Measurements from ENCODE around the gene NFRKB. TPM values are rescaled to one million over a fixed set of nuclear protein-coding genes. Genes with fewer than 3 reads are reported as not detected.

NFRKB gene
- 10 to 100 TPM; 26.9 to 36.3 (median 35.2) TPM for total RNA-seq
- 25.1 TPM for total RNA-seq (2013)

DNA sequence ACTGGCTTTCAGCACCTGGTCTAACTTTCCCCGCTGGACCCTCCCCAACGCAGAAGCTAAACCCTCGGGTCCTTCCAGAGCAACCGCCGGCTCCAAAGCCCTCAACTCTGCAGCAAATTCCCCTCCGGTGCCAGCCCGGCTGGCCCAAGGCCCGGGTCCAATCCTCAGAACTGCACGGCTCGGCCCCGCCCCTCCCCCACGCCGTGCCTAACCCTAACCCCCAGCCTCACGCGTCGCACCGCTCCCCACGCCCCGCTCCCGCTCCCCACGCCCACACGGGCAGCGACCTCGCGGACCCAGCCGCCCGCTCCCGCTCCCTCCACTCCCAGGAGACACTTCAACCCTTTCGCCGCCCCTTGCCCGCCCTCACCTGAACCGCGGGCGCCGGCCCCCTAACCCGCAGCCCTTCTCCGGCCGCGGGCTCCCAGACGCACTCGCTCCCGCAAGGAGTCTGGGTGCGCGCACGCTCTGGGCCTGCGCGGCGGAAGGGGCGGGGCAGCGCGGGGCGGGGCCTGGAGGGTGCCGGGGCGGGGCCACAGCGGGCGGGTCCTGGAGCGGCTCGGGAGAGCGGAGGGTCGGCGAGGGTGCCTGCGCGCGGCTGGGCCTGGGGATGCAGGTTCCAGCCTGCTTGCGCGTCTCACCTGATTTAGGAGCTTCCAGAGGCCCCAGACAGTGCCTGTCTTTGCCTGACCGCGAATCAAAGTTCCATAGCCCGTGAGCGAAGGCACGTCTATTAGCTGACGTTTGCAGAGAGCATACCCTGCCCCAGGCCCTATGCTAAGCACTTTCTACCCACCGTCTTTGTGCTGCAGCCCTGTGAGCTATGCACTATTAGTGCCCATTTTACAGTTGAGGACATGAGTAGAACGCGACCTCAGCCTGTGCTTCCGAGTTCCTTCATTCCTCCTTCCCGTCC lies at the start of gene NFRKB:
TSS of gene NFRKB (minus strand) at position 453 of the 916 bp plus-strand sequence. CDS start 2,729 bp downstream, outside the sequence.
- peaks cover 25 to 34% of the 10 kb centered on the region in 2 donors for H3K4me1 Mint-ChIP-seq
- whole genome bisulfite sequencing (ENCODE audit: insufficient coverage) = 2% methylated on average over 77 of the region's 77 CpGs

GRCh38 chr11:129944696-129945095 lies 49.3 kb upstream of the NFRKB start:
- Mint-ChIP-seq H3K9me3 (no peaks in the 10 kb centered on the region), H3K4me1 (no peaks in the 10 kb centered on the region), H3K27me3 (ENCODE audit: low read depth in 2 of 2) (no peaks in the 10 kb centered on the region), H3K27ac (no peak overlapping the region), H3K36me3 (peaks cover 9% of the 10 kb centered on the region), H3K4me3 (no peak overlapping the region)
- Histone ChIP-seq H3K9me3 (ENCODE audit: control insufficient read depth, insufficient read depth, low read length) (no peaks in the 10 kb centered on the region), H3K27me3 (ENCODE audit: control insufficient read depth, insufficient read depth, low read length) (no peaks in the 10 kb centered on the region), H3K27ac (ENCODE audit: low read length) (no peak overlapping the region), H3K4me3 (ENCODE audit: low read length) (no peak overlapping the region), H3K4me1 (ENCODE audit: control insufficient read depth, insufficient read depth, low read length) (no peaks in the 10 kb centered on the region), H3K36me3 (ENCODE audit: control insufficient read depth, insufficient read depth, low read length) (peaks cover 9% of the 10 kb centered on the region)
- ATAC-seq (no peak), DNase-seq (no peak)
- no peak for TF ChIP-seq CTCF (IDR thresholded peaks at IDR 0.05)
- intact Hi-C loops (cut with micrococcal nuclease) = no loop called here
- WGBS (ENCODE audit: insufficient coverage) = 98% methylated on average over 18 of the region's 18 CpGs

More for the DNA sequence above, at the start of gene NFRKB:
- Histone ChIP-seq H3K4me1 (ENCODE audit: control insufficient read depth, insufficient read depth, low read length) (peaks cover 12% of the 10 kb centered on the region), H3K36me3 (ENCODE audit: control insufficient read depth, insufficient read depth, low read length) (peaks cover 11% of the 10 kb centered on the region), H3K27ac (ENCODE audit: low read length) (peak within 1 kb of the TSS; percentile 34), H3K9me3 (ENCODE audit: control insufficient read depth, insufficient read depth, low read length) (no peaks in the 10 kb centered on the region), H3K4me3 (ENCODE audit: low read length) (peak within 1 kb of the TSS; percentile 85), H3K27me3 (ENCODE audit: control insufficient read depth, insufficient read depth, low read length) (no peaks in the 10 kb centered on the region)
- intact Hi-C loops (cut with micrococcal nuclease) = loop anchor here (5.0 to 10.0 kb wide), 2 partner anchors 169 to 1022 kb away; partner anchors contain the start of genes APLP2 and SNX19
- peak; percentile 97 to 100 (median 97) for ATAC-seq
- H3K9me3 Mint-ChIP-seq = no peaks in the 10 kb centered on the region
- TF ChIP-seq CTCF (IDR thresholded peaks at IDR 0.05) = no peak
- DNase-seq = peak; percentile 85 to 87
- peak within 1 kb of the TSS; percentile 74 to 90 for H3K27ac Mint-ChIP-seq
- H3K27me3 Mint-ChIP-seq (ENCODE audit: low read depth in 2 of 2) = no peaks in the 10 kb centered on the region
- peak within 1 kb of the TSS; percentile 91 for H3K4me3 Mint-ChIP-seq
- H3K36me3 Mint-ChIP-seq = no peaks in the 10 kb centered on the region

DNA sequence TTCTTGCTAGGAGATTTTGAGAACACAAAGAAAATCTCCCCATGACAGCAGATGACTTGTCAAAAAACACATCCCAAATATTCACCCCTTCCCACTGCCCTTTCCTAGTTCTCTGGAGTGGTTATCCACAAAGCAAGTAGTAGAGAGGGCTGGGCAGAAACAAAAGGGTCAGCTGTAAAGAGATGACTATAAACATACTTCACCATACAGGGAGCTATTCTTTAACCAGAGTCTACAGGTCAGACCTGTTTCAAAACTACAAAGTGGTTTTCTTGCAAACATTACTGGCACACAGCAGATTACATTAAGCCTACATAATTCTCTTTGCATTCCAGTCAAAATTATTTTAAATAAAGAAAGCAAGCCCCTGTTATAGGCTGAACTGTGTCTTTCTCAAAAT lies 47.7 kb upstream of the NFRKB start:
- Histone ChIP-seq H3K4me1 (ENCODE audit: control insufficient read depth, insufficient read depth, low read length) (no peaks in the 10 kb centered on the region), H3K27me3 (ENCODE audit: control insufficient read depth, insufficient read depth, low read length) (no peaks in the 10 kb centered on the region), H3K4me3 (ENCODE audit: low read length) (no peak overlapping the region), H3K27ac (ENCODE audit: low read length) (no peak overlapping the region), H3K36me3 (ENCODE audit: control insufficient read depth, insufficient read depth, low read length) (peaks cover 12% of the 10 kb centered on the region), H3K9me3 (ENCODE audit: control insufficient read depth, insufficient read depth, low read length) (no peaks in the 10 kb centered on the region)
- intact Hi-C loops (cut with micrococcal nuclease) = no loop called here
- H3K27me3 Mint-ChIP-seq (ENCODE audit: low read depth in 2 of 2) = no peaks in the 10 kb centered on the region
- H3K4me1 Mint-ChIP-seq = no peaks in the 10 kb centered on the region
- H3K36me3 Mint-ChIP-seq = peaks cover 9% of the 10 kb centered on the region
- ATAC-seq (no peak), DNase-seq (no peak)
- no peak overlapping the region for H3K4me3 Mint-ChIP-seq
- no peaks in the 10 kb centered on the region for H3K9me3 Mint-ChIP-seq
- H3K27ac Mint-ChIP-seq = no peak overlapping the region
- no peak for TF ChIP-seq CTCF (IDR thresholded peaks at IDR 0.05)
